ACC112 (cell line): ENCODE measurements around the gene ENKD1.

Experiments used
- H2AFZ ChIP-seq: fragments of 200-600 bp; sonication (generic); one replicate; pipeline ENCODE4 v1.6.0; 2017; ENCODE audit warnings: antibody characterized with exemption, low read length; ENCODE audit not compliant: unreplicated experiment
- H3K27ac ChIP-seq: fragments of 200-600 bp; sonication (generic); 2 replicates; pipeline ENCODE4 v1.5.1; 2014; ENCODE audit warnings: low read depth, mild to moderate bottlenecking, antibody characterized with exemption, low read length, moderate library complexity
- H3K27me3 ChIP-seq: fragments of 200-600 bp; sonication (generic); 2 replicates; pipeline ENCODE4 v1.6.1; 2014; ENCODE audit warnings: mild to moderate bottlenecking, antibody characterized with exemption, low read length, moderate library complexity, mixed read lengths; ENCODE audit not compliant: insufficient read depth
- H3K36me3 ChIP-seq: fragments of 200-600 bp; sonication (generic); 2 replicates; pipeline ENCODE4 v1.6.1; 2016; ENCODE audit warnings: mild to moderate bottlenecking, antibody characterized with exemption, low read length, moderate library complexity, mixed read lengths; ENCODE audit not compliant: insufficient read depth
- H3K4me1 ChIP-seq: fragments of 200-600 bp; sonication (generic); one replicate; pipeline ENCODE4 v1.6.1; 2016; ENCODE audit warnings: low read length, mixed read lengths; ENCODE audit not compliant: insufficient read depth, unreplicated experiment, control insufficient read depth
- H3K4me3 ChIP-seq: fragments of 200-600 bp; sonication (generic); 2 replicates; pipeline ENCODE4 v1.5.1; 2014; ENCODE audit warnings: mild to moderate bottlenecking, low read depth, low read length
- H3K79me2 ChIP-seq: fragments of 200-600 bp; sonication (generic); one replicate; pipeline ENCODE4 v1.6.0; 2016; ENCODE audit warnings: low read length; ENCODE audit not compliant: control insufficient read depth, unreplicated experiment, insufficient read depth

The ENKD1 gene

GRCh38 chr16:67672739-67673662 lies 6.5 kb upstream of the ENKD1 start:
- H3K27ac ChIP-seq, result no peak overlapping the region
- no peak overlapping the region for H2AFZ ChIP-seq
- no peak overlapping the region for H3K4me3 ChIP-seq
- no peaks in the 10 kb centered on the region for H3K79me2 ChIP-seq
- no peaks in the 10 kb centered on the region for H3K27me3 ChIP-seq
- H3K4me1 ChIP-seq, result peaks cover 5% of the 10 kb centered on the region
- H3K36me3 ChIP-seq, result peaks cover 5% of the 10 kb centered on the region; the same call in 1 of the 2 replicates

- H3K27ac ChIP-seq, result no peak overlapping the region
These were observed 5.8 kb upstream of the ENKD1 start for GRCh38 chr16:67672306-67672705.

GRCh38 chr16:67669499-67670101 lies 3.0 kb upstream of the ENKD1 start:
- no peaks in the 10 kb centered on the region for H3K36me3 ChIP-seq
- H3K79me2 ChIP-seq, result no peaks in the 10 kb centered on the region
- no peak overlapping the region for H3K27ac ChIP-seq
- no peak overlapping the region for H3K4me3 ChIP-seq
- H3K27me3 ChIP-seq, result no peaks in the 10 kb centered on the region
- no peak overlapping the region for H2AFZ ChIP-seq
- H3K4me1 ChIP-seq, result peaks cover 9% of the 10 kb centered on the region

More at GRCh38 chr16:67672306-67672705, 5.8 kb upstream of the ENKD1 start:
- Histone ChIP-seq H3K4me1 (peaks cover 9% of the 10 kb centered on the region), H3K36me3 (no peaks in the 10 kb centered on the region), H3K27me3 (no peaks in the 10 kb centered on the region), H2AFZ (no peak overlapping the region), H3K79me2 (no peaks in the 10 kb centered on the region), H3K4me3 (no peak overlapping the region)

GRCh38 chr16:67668495-67669157 lies 2.1 kb upstream of the ENKD1 start:
- H3K27me3 ChIP-seq, result no peaks in the 10 kb centered on the region
- H3K4me3 ChIP-seq, result no peak overlapping the region
- H3K79me2 ChIP-seq, result no peaks in the 10 kb centered on the region
- H2AFZ ChIP-seq, result no peak overlapping the region
- no peaks in the 10 kb centered on the region for H3K36me3 ChIP-seq
- H3K27ac ChIP-seq, result no peak overlapping the region
- peaks cover 9% of the 10 kb centered on the region for H3K4me1 ChIP-seq

GRCh38 chr16:67667817-67668494 lies 1.4 kb upstream of the ENKD1 start:
- H3K27me3 ChIP-seq, result no peaks in the 10 kb centered on the region
- H3K4me3 ChIP-seq, result peak overlapping the region; percentile 96; the same call in 1 of the 2 replicates
- H3K4me1 ChIP-seq, result peaks cover 4% of the 10 kb centered on the region
- no peak overlapping the region for H3K27ac ChIP-seq
- no peaks in the 10 kb centered on the region for H3K79me2 ChIP-seq
- H2AFZ ChIP-seq, result peak overlapping the region; percentile 91
- no peaks in the 10 kb centered on the region for H3K36me3 ChIP-seq

- Histone ChIP-seq H2AFZ (peak overlapping the region; percentile 91), H3K27me3 (no peaks in the 10 kb centered on the region), H3K4me1 (peaks cover 4% of the 10 kb centered on the region), H3K36me3 (no peaks in the 10 kb centered on the region), H3K4me3 (peak overlapping the region; percentile 96), H3K79me2 (no peaks in the 10 kb centered on the region), H3K27ac (no peak overlapping the region)
These were observed 885 bp upstream of the ENKD1 start for GRCh38 chr16:67667453-67667816.

GRCh38 chr16:67666032-67666551 lies 458 bp downstream of the ENKD1 start:
- H3K27ac ChIP-seq, result peak overlapping the region; percentile 56
- H3K4me3 ChIP-seq, result peak overlapping the region; percentile 96
- H2AFZ ChIP-seq, result peak overlapping the region; percentile 91
- H3K27me3 ChIP-seq, result no peaks in the 10 kb centered on the region
- H3K36me3 ChIP-seq, result no peaks in the 10 kb centered on the region
- no peaks in the 10 kb centered on the region for H3K79me2 ChIP-seq
- H3K4me1 ChIP-seq, result peaks cover 4% of the 10 kb centered on the region

- Histone ChIP-seq H2AFZ (no peak overlapping the region), H3K79me2 (no peaks in the 10 kb centered on the region), H3K27ac (no peak overlapping the region), H3K4me1 (peaks cover 4% of the 10 kb centered on the region), H3K4me3 (peak overlapping the region; percentile 96), H3K36me3 (no peaks in the 10 kb centered on the region), H3K27me3 (no peaks in the 10 kb centered on the region)
These were observed 952 bp downstream of the ENKD1 start for GRCh38 chr16:67665598-67665997.

- no peak overlapping the region for H3K4me3 ChIP-seq
- H3K36me3 ChIP-seq, result no peaks in the 10 kb centered on the region
- no peak overlapping the region for H3K27ac ChIP-seq
- H3K79me2 ChIP-seq, result no peaks in the 10 kb centered on the region
- no peak overlapping the region for H2AFZ ChIP-seq
- H3K27me3 ChIP-seq, result no peaks in the 10 kb centered on the region
- peaks cover 4% of the 10 kb centered on the region for H3K4me1 ChIP-seq
These were observed 1.7 kb downstream of the ENKD1 start for GRCh38 chr16:67664871-67665270.

- no peaks in the 10 kb centered on the region for H3K27me3 ChIP-seq
- no peaks in the 10 kb centered on the region for H3K79me2 ChIP-seq
- no peak overlapping the region for H2AFZ ChIP-seq
- H3K36me3 ChIP-seq, result no peaks in the 10 kb centered on the region
- peaks cover 5% of the 10 kb centered on the region for H3K4me1 ChIP-seq
- no peak overlapping the region for H3K27ac ChIP-seq
- H3K4me3 ChIP-seq, result no peak overlapping the region
These were observed 2.3 kb downstream of the ENKD1 start for GRCh38 chr16:67664258-67664657.
